SU-DHL-6 (cell line): ENCODE measurements around the gene MMAA.

Source experiments
- CTCF ChIP-seq: fragments of 200-600 bp; sonication (generic); IDR thresholded peaks from one replicate; pipeline ENCODE4 v1.5.1; 2017; ENCODE audit warnings: antibody characterized with exemption, mild to moderate bottlenecking, low read length, moderate library complexity; ENCODE audit not compliant: insufficient read depth, poor library complexity, severe bottlenecking
- EZH2phosphoT487 ChIP-seq: fragments of 200-600 bp; sonication (generic), shearing (Covaris generic); conservative IDR thresholded peaks from 2 replicates; pipeline ENCODE4 v1.6.1; 2018; ENCODE audit warnings: mild to moderate bottlenecking, antibody characterized with exemption, low read length, moderate library complexity, mixed read lengths

GRCh38 chr4:145665773-145666172, 46.6 kb downstream of the MMAA start:
- no peak for TF ChIP-seq CTCF
- TF ChIP-seq EZH2phosphoT487 = no peak
